GM12878 (cell line): Measurements from ENCODE around the gene SFMBT1. TPM values are rescaled to one million over a fixed set of nuclear protein-coding genes. Genes with fewer than 3 reads are reported as not detected.

Source experiments
- ATAC-seq: fragments of 200-7000 bp; cut with Tn5 transposase; 3 replicates; pipeline ENCODE4 v1.9.1; 2020; ENCODE audit warnings: mild to moderate bottlenecking, moderate library complexity
- BruUV-seq: library from RNA; stranded (reverse); fragments of 400-500 nt; replicated peaks from 2 replicates; lab custom pipeline; 2021; lab: Mats Ljungman, UMichigan
- CTCF ChIA-PET: fragments of 300-600 bp; sonication (Branson Sonifier 250); formaldehyde crosslinking; extraction: SDS; loops from one replicate; lab custom pipeline; 2021; ENCODE audit warnings: inconsistent platforms; lab: Yijun Ruan, JAX
- POLR2A ChIA-PET: fragments of 350-600 bp; formaldehyde crosslinking; extraction: SDS; loops from one replicate; lab custom pipeline; 2021; ENCODE audit warnings: inconsistent platforms; lab: Charles Lee
- RAD21 ChIA-PET: fragments of 300-600 bp; sonication (Branson Sonifier 250); formaldehyde crosslinking; loops from one replicate; lab custom pipeline; 2023; ENCODE audit warnings: antibody characterized with exemption; ENCODE audit not compliant: unreplicated experiment; lab: Charles Lee
- SMC1A ChIA-PET: fragments of 300-600 bp; sonication (Branson Sonifier 250); formaldehyde crosslinking; loops from one replicate; lab custom pipeline; 2023; ENCODE audit not compliant: unreplicated experiment, uncharacterized antibody; lab: Charles Lee
- DNase-seq: peaks from one replicate; pipeline ENCODE4 v3.0.0-alpha.2; 2011; ENCODE audit warnings: low read depth, low spot score
- FAIRE-seq: peaks from 3 replicates; lab custom pipeline; 2011; peaks lifted over from hg19 to GRCh38; lab: Jason Lieb, UNC
- H2AFZ ChIP-seq: 2 replicates; pipeline ENCODE4 v1.6.0; 2011; ENCODE audit warnings: low read depth, low read length, control low read depth; ENCODE audit not compliant: control insufficient read depth
- H3K27ac ChIP-seq: 2 replicates; pipeline ENCODE4 v1.5.1; 2011; ENCODE audit warnings: control low read depth; ENCODE audit not compliant: control insufficient read depth, insufficient read depth
- H3K27me3 ChIP-seq, 2 experiments: replicated peaks in 1 of 2; 2 replicates each; pipeline versions ENCODE4 v1.6.0 to v1.6.1; 2011; ENCODE audit warnings: low read length in 1 of 2; ENCODE audit not compliant: control insufficient read depth in 2 of 2, insufficient read depth in 2 of 2
- H3K36me3 ChIP-seq, 2 experiments: 2 replicates each; pipeline ENCODE4 v1.5.1; 2011; ENCODE audit warnings: low read length in 1 of 2; ENCODE audit not compliant: control insufficient read depth in 2 of 2, insufficient read depth in 2 of 2
- H3K4me1 ChIP-seq: 2 replicates; pipeline ENCODE4 v1.6.1; 2011; ENCODE audit warnings: mild to moderate bottlenecking, low read length, moderate library complexity, mixed read lengths; ENCODE audit not compliant: control insufficient read depth, insufficient read depth
- H3K4me2 ChIP-seq: 2 replicates; pipeline ENCODE4 v1.6.0; 2011; ENCODE audit warnings: control low read depth; ENCODE audit not compliant: control insufficient read depth, insufficient read depth
- H3K4me3 ChIP-seq: fragments of 200-600 bp; sonication (generic); 2 replicates; pipeline ENCODE4 v1.5.1; 2016
- H3K79me2 ChIP-seq: 2 replicates; pipeline ENCODE4 v1.6.0; 2011; ENCODE audit warnings: low read length; ENCODE audit not compliant: control insufficient read depth, insufficient read depth
- H3K9ac ChIP-seq: 2 replicates; pipeline ENCODE4 v1.8.0; 2011; ENCODE audit warnings: low read length, control low read depth, mixed read lengths; ENCODE audit not compliant: control insufficient read depth, insufficient read depth
- H3K9me3 ChIP-seq: replicated peaks from 3 replicates; pipeline ENCODE4 v1.5.1; 2011; ENCODE audit warnings: mild to moderate bottlenecking, low read length; ENCODE audit not compliant: control insufficient read depth, insufficient read depth
- H4K20me1 ChIP-seq: 2 replicates; pipeline ENCODE4 v1.6.0; 2011; ENCODE audit not compliant: control insufficient read depth, insufficient read depth
- CBX5 ChIP-seq: sonication (generic); IDR thresholded peaks from 2 replicates; pipeline ENCODE4 v1.6.1; 2016; ENCODE audit warnings: low read depth, moderate library complexity, mild to moderate bottlenecking, inconsistent platforms
- ESRRA ChIP-seq: IDR thresholded peaks from 2 replicates; pipeline ENCODE4 v1.6.1; 2012; ENCODE audit warnings: mild to moderate bottlenecking, low read length, improper control_type of control experiment
- GABPA ChIP-seq: IDR thresholded peaks from 2 replicates; pipeline ENCODE4 v1.6.1; 2014; ENCODE audit warnings: antibody characterized with exemption, low read depth, mild to moderate bottlenecking, inconsistent platforms
- HDGF ChIP-seq: fragments of 450-650 bp; IDR thresholded peaks from 2 replicates; pipeline ENCODE4 v1.6.1; 2016; ENCODE audit warnings: antibody characterized with exemption
- IKZF1 ChIP-seq: fragments of 450-650 bp; conservative IDR thresholded peaks from 2 replicates; pipeline ENCODE4 v1.6.1; 2017; ENCODE audit warnings: antibody characterized with exemption, mild to moderate bottlenecking
- JUND ChIP-seq: IDR thresholded peaks from 2 replicates; pipeline ENCODE4 v1.6.1; 2012; ENCODE audit warnings: low read depth, mild to moderate bottlenecking, low read length, improper control_type of control experiment, moderate library complexity
- MLLT1 ChIP-seq: fragments of 450-650 bp; IDR thresholded peaks from 2 replicates; pipeline ENCODE4 v1.6.1; 2016; ENCODE audit warnings: mild to moderate bottlenecking
- POLR2AphosphoS2 ChIP-seq: IDR thresholded peaks from 2 replicates; pipeline ENCODE4 v1.6.1; 2011; ENCODE audit warnings: low read depth, mild to moderate bottlenecking, low read length, improper control_type of control experiment, moderate library complexity
- SMAD1 ChIP-seq: fragments of 450-650 bp; IDR thresholded peaks from 2 replicates; pipeline ENCODE4 v1.6.1; 2018; ENCODE audit warnings: mild to moderate bottlenecking, low read depth; ENCODE audit not compliant: partially characterized antibody
- SP1 ChIP-seq: IDR thresholded peaks from one replicate; pipeline ENCODE4 v1.6.1; 2011; ENCODE audit warnings: low read depth, low read length
- WGBS: methylation state at CpG from one replicate; pipeline ENCODE4 v1.1.6; 2016; ENCODE audit warnings: low lambda C conversion rate; ENCODE audit not compliant: insufficient replicate concordance, insufficient coverage; ENCODE audit errors: missing lambda C conversion rate; 5-methylcytosine and 5-hydroxymethylcytosine counted together
- in situ Hi-C: fragments of 300-500 bp; cut with MboI; formaldehyde crosslinking; loops from 9 replicates; pipeline ENCODE4 v1.14.3; 2018; ENCODE audit warnings: mixed read lengths
- intact Hi-C: fragments of 100-400 bp; cut with micrococcal nuclease; formaldehyde crosslinking; loops from one replicate; pipeline ENCODE4 v1.14.2; 2022; ENCODE audit not compliant: unreplicated experiment
- polyA plus RNA-seq, 11 experiments: library from polyadenylated mRNA; depleted of rRNA in 4 of 11; unstranded in 6 of 11; stranded (reverse) in 5 of 11; fragments of >200 nt; fragmentation: Nextera tagmentation in 4 of 11; fragmentation: Illumina TruSeq in 1 of 11; extraction: Ambion mirVana in 4 of 11; extraction: Trizol in 1 of 11; gene quantifications; 1 replicate in 1 of 11; 2 replicates in 10 of 11; pipeline versions ENCODE4 v1.2.1 to v1.2.3, GENCODE V29; 2011 to 2016; ENCODE audit warnings: inconsistent platforms in 2 of 11, missing spikeins in 2 of 11, low read depth in 1 of 11
- total RNA-seq, 4 experiments: library from RNA; depleted of rRNA in 3 of 4; stranded (reverse); fragments of >200 nt in 3 of 4; fragmentation: Illumina TruSeq in 1 of 4; extraction: Trizol in 1 of 4; gene quantifications; 2 replicates each; pipeline versions ENCODE4 v1.2.1 to v1.2.3, GENCODE V29; 2013 to 2021
- TF ChIP-seq, protein P1 (sequence below): fragments of 450-650 bp; IDR thresholded peaks from 2 replicates; pipeline ENCODE4 v1.6.1; 2017; ENCODE audit warnings: low read depth, mild to moderate bottlenecking, moderate library complexity

SFMBT1 gene
- total and polyA plus RNA-seq, 10 of the 15 experiments (the other 5 are each of a cell fraction or from before 2014, with no cell fraction given), result 3.2 to 19.5 (median 11.4) TPM

- Histone ChIP-seq H2AFZ (peak overlapping the region; percentile 89), H4K20me1 (no peaks in the 10 kb centered on the region), H3K4me1 (peaks cover 9% of the 10 kb centered on the region), H3K79me2 (no peaks in the 10 kb centered on the region), H3K27ac (no peak overlapping the region; the same call in 1 of the 2 replicates), H3K4me2 (peak overlapping the region; percentile 99), H3K9ac (peak overlapping the region; percentile 63; the same call in 1 of the 2 replicates), H3K9me3 (no peaks in the 10 kb centered on the region), H3K4me3 (peak overlapping the region; percentile 85), H3K36me3 (no peaks in the 10 kb centered on the region; a peak in 1 of 4 replicates), H3K27me3 (no peaks in the 10 kb centered on the region)
- no peak for FAIRE-seq
- TSS peak; percentile 78 for BruUV-seq
- no peak for DNase-seq
- peak; percentile 8 for ATAC-seq
- POLR2A ChIA-PET, result interaction anchor here (0.9 kb wide), 1 partner anchor 28 kb away, joined by 4 read pairs; the partner anchor contains the start of gene SFMBT1
- 69% methylated on average over 17 of the region's 17 CpGs for WGBS
- in situ Hi-C loops (loop anchor here (10.0 kb wide), 1 partner anchor 229 kb away; no protein-coding TSS in a partner anchor), intact Hi-C loops (loop anchor here (5.0 kb wide), 1 partner anchor 176 kb away; the partner anchor contains the start of gene STIMATE)
- TF ChIP-seq ESRRA (no peak), POLR2AphosphoS2 (0 out of 2 replicates have a peak, but pooled peaks have one; percentile 4), SMAD1 (no peak), SP1 (no peak), GABPA (no peak; the same call in 1 of the 2 replicates), MLLT1 (peak; percentile 59), CBX5 (no peak), JUND (no peak), HDGF (no peak), IKZF1 (peak; percentile 9; the same call in 1 of the 2 replicates)
- TF ChIP-seq, protein P1, sequence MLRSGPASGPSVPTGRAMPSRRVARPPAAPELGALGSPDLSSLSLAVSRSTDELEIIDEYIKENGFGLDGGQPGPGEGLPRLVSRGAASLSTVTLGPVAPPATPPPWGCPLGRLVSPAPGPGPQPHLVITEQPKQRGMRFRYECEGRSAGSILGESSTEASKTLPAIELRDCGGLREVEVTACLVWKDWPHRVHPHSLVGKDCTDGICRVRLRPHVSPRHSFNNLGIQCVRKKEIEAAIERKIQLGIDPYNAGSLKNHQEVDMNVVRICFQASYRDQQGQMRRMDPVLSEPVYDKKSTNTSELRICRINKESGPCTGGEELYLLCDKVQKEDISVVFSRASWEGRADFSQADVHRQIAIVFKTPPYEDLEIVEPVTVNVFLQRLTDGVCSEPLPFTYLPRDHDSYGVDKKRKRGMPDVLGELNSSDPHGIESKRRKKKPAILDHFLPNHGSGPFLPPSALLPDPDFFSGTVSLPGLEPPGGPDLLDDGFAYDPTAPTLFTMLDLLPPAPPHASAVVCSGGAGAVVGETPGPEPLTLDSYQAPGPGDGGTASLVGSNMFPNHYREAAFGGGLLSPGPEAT, result no peak
- SMC1A ChIA-PET, result interaction anchor here (0.8 to 1.0 kb wide), 2 partner anchors 55 to 228 kb away, joined by 3 read pairs; no protein-coding TSS in a partner anchor
- RAD21 ChIA-PET, result interaction anchor here (1.0 to 1.5 kb wide), 6 partner anchors 10 to 366 kb away, joined by 3 to 5 read pairs (median 4); partner anchors contain the start of gene NEK4
- CTCF ChIA-PET, result interaction anchor here (0.6 to 2.8 kb wide), 11 partner anchors 11 to 262 kb away, joined by 3 to 10 read pairs (median 3); no protein-coding TSS in a partner anchor
Observed at GRCh38 chr3:53073553-53074365, 27.9 kb upstream of the SFMBT1 start.
